Fibroblast of upper back skin (primary cell): ENCODE results near the gene DYRK1B.

Source experiments
- DNase-seq: peaks from one replicate; pipeline ENCODE4 v3.0.0-alpha.2; 2013

Gene DYRK1B

GRCh38 chr19:39807846-39808364 lies 26.1 kb downstream of the DYRK1B start:
- no peak for DNase-seq

DNA sequence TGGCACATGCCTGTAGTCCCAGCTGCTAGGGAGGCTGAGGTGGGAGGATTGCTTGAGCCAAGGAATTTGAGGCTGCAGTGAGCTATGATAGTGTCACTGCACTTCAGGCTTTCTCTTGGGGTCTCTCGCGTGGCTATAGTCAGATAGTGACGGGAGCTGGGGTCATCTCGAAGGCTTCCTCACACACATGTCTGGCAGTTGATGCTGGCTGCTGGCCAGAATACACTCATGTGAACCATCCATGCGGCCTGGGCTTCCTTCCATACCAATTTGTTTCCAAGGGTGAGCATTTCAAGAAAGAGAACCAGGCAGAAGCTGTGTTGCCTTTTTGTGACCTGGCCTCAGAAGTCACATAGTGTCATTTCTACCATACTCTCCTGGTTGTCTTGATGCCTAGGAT lies 28.9 kb downstream of the DYRK1B start:
- DNase-seq, result no peak

GRCh38 chr19:39802958-39803357 lies 31.0 kb downstream of the DYRK1B start:
- no peak for DNase-seq

DNA sequence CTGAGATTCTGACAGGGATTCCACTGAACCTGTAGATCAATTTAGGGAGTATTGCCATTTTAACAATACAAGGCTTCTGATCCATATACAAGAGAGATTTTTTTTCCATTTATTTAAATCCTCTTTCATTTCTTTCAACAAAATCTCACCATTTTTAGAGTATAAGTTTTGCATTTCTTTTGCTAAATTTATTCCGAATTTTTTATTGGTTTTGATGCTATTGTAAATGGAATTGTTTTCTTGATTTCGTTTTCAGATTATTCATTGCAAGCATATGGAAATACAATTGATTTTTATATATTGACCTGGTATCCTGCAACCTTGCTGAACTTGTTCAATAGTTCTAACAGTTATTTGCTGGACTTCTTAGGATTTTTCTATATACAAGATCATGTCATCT lies 36.9 kb downstream of the DYRK1B start:
- DNase-seq, result no peak

- no peak for DNase-seq
These were observed 37.9 kb downstream of the DYRK1B start for GRCh38 chr19:39796000-39796498.

GRCh38 chr19:39795001-39795400 lies 39.0 kb downstream of the DYRK1B start:
- DNase-seq, result no peak

DNA sequence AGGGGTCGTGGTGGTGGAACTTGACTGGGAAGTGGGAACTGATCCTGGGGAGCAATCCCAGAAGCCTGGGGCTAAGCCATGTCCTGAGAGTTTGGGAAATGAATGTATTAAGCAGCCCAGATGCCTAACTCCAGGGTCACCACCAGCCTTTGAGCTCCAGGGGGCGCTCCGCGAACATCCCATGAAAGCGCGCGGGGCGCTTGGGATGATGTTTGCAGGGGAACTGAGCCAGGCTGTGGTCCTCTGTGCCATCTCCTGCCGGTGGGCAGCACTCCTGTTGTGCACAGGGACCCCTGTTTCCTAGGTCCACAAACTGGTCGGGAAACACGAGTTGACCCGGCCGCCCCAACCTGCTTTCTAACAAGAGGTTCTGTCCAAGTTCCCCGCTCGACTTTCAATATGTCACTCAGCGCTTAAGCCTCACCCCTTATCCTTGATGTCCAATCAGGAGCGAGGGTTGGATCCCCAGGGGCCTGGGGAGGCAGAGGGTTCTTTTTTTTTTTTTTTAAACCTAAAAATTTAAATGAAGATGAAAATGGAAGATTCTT lies 40.9 kb downstream of the DYRK1B start:
- peak; percentile 75 for DNase-seq

- no peak for DNase-seq
These were observed 45.7 kb downstream of the DYRK1B start for GRCh38 chr19:39788244-39788643.

GRCh38 chr19:39780894-39781293 lies 53.1 kb downstream of the DYRK1B start:
- no peak for DNase-seq

GRCh38 chr19:39778763-39779162 lies 55.2 kb downstream of the DYRK1B start, which contains the start of gene LEUTX:
Gene LEUTX (plus strand): TSS chr19:39778854. CDS start chr19:39778921, 67 bp downstream.
- no peak for DNase-seq
